PC-9 (cell line): ENCODE data around the gene GADD45A. TPM values are rescaled to one million over a fixed set of nuclear protein-coding genes. Genes with fewer than 3 reads are reported as not detected.

Experiments used
- BruUV-seq: library from RNA; stranded (reverse); fragments of 400-500 nt; replicated peaks from 2 replicates; lab custom pipeline; 2021; lab: Mats Ljungman, UMichigan
- CTCF ChIA-PET: fragments of 300-600 bp; sonication (Branson Sonifier 250); formaldehyde crosslinking; loops from one replicate; lab custom pipeline; 2022; ENCODE audit warnings: antibody characterized with exemption; lab: Charles Lee
- POLR2A ChIA-PET: fragments of 300-600 bp; sonication (Branson Sonifier 250); formaldehyde crosslinking; loops from one replicate; lab custom pipeline; 2022; ENCODE audit warnings: antibody characterized with exemption; ENCODE audit not compliant: unreplicated experiment; lab: Charles Lee
- DNase-seq, 2 experiments: peaks; one replicate each; pipeline versions ENCODE4 v3.0.0 to v3.0.0-alpha.2; 2015 to 2022; ENCODE audit warnings: mixed read lengths in 1 of 2
- H2AFZ ChIP-seq: fragments of 200-600 bp; sonication (generic); 2 replicates; pipeline ENCODE4 v1.8.1; 2017; ENCODE audit warnings: antibody characterized with exemption
- H3F3A ChIP-seq: fragments of 200-600 bp; sonication (generic); 2 replicates; pipeline ENCODE4 v1.8.1; 2017; ENCODE audit warnings: antibody characterized with exemption, mild to moderate bottlenecking, low read depth; ENCODE audit not compliant: insufficient read depth
- H3K27ac ChIP-seq: fragments of 200-600 bp; sonication (generic); 2 replicates; pipeline ENCODE4 v1.6.1; 2016; ENCODE audit warnings: mixed run types
- H3K27me3 ChIP-seq: fragments of 200-600 bp; sonication (generic); 2 replicates; pipeline ENCODE4 v1.6.1; 2016; ENCODE audit warnings: low read depth, mixed run types; ENCODE audit not compliant: insufficient read depth
- H3K36me3 ChIP-seq: fragments of 200-600 bp; sonication (generic); 2 replicates; pipeline ENCODE4 v1.6.1; 2016; ENCODE audit warnings: low read depth, mixed run types
- H3K4me1 ChIP-seq: fragments of 200-600 bp; sonication (generic); replicated peaks from 2 replicates; pipeline ENCODE4 v1.6.1; 2016; ENCODE audit warnings: mixed run types; ENCODE audit not compliant: insufficient read depth
- H3K4me2 ChIP-seq: fragments of 200-600 bp; sonication (generic); 2 replicates; pipeline ENCODE4 v1.6.1; 2017; ENCODE audit warnings: mixed run types
- H3K4me3 ChIP-seq: fragments of 200-600 bp; sonication (generic); 2 replicates; pipeline ENCODE4 v1.6.1; 2016; ENCODE audit warnings: mixed run types
- H3K79me2 ChIP-seq: fragments of 200-600 bp; sonication (generic); 2 replicates; pipeline ENCODE4 v1.6.1; 2017; ENCODE audit warnings: low read depth, mixed run types
- H3K9me2 ChIP-seq: fragments of 200-600 bp; sonication (generic); 2 replicates; pipeline ENCODE4 v1.8.1; 2017; ENCODE audit warnings: mild to moderate bottlenecking; ENCODE audit not compliant: insufficient read depth
- H3K9me3 ChIP-seq: fragments of 200-600 bp; sonication (generic); 2 replicates; pipeline ENCODE4 v1.8.1; 2016; ENCODE audit warnings: low read depth; ENCODE audit not compliant: insufficient read depth
- H4K20me1 ChIP-seq: fragments of 200-600 bp; sonication (generic); 2 replicates; pipeline ENCODE4 v1.8.1; 2017; ENCODE audit not compliant: insufficient read depth
- CTCF ChIP-seq: fragments of 200-600 bp; sonication (generic); conservative IDR thresholded peaks from 2 replicates; pipeline ENCODE4 v1.6.1; 2017; ENCODE audit warnings: mixed run types, antibody characterized with exemption, mild to moderate bottlenecking, moderate library complexity
- EZH2 ChIP-seq: fragments of 200-600 bp; sonication (generic); IDR thresholded peaks from 2 replicates; pipeline ENCODE4 v1.8.0; 2017; ENCODE audit warnings: antibody characterized with exemption, low read depth
- intact Hi-C: fragments of 100-400 bp; cut with micrococcal nuclease; formaldehyde crosslinking; loops from one replicate; pipeline ENCODE4 v1.10.0; 2022; ENCODE audit not compliant: unreplicated experiment
- total RNA-seq: library from RNA; stranded (reverse); gene quantifications from 2 replicates; pipeline ENCODE4 v1.2.3, GENCODE V29; 2021

GADD45A gene
- total RNA-seq, 1 experiment from 2014 or later = 63.6 TPM

DNA sequence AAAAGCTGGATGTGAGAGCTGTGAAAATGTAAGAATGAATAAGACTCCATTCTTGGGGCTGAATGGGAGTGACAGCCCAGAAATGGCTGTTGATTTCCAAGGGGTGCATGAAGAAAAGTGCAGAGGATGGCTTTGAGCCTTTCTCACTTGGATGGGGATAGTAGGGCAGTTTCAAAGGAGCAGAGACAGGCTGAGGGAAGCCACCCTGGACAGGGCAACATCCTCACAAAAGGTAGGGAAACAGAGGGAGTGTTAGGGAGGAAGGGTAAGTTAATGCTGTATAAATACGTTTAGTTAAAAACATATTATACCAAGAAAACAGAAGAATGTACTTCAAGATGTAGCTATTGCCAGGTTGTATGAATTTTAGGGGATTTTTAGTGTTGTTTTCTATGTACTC, 38.1 kb downstream of the GADD45A start:
- Histone ChIP-seq H3K9me2 (no peaks in the 10 kb centered on the region), H3K4me3 (no peak overlapping the region), H3K27ac (peak overlapping the region; percentile 24; the same call in 1 of the 2 replicates), H4K20me1 (no peaks in the 10 kb centered on the region), H3K36me3 (peaks cover 4% of the 10 kb centered on the region; the same call in 1 of the 2 replicates), H3K4me1 (peaks cover 32% of the 10 kb centered on the region), H3K27me3 (no peaks in the 10 kb centered on the region), H3K9me3 (peaks cover 6% of the 10 kb centered on the region; the same call in 1 of the 2 replicates), H3K4me2 (no peak overlapping the region), H3F3A (peaks cover 3% of the 10 kb centered on the region; the same call in 1 of the 2 replicates), H3K79me2 (no peaks in the 10 kb centered on the region), H2AFZ (no peak overlapping the region)
- BruUV-seq = no TSS peak
- intact Hi-C loops = no loop called here
- POLR2A ChIA-PET = interaction anchor here (0.6 to 1.0 kb wide), 3 partner anchors 29 to 1162 kb away, joined by 3 to 11 read pairs (median 3); no protein-coding TSS in a partner anchor
- CTCF ChIA-PET = no interaction called here
- no peak for DNase-seq
- no peak for TF ChIP-seq CTCF
- no peak for TF ChIP-seq EZH2

DNA sequence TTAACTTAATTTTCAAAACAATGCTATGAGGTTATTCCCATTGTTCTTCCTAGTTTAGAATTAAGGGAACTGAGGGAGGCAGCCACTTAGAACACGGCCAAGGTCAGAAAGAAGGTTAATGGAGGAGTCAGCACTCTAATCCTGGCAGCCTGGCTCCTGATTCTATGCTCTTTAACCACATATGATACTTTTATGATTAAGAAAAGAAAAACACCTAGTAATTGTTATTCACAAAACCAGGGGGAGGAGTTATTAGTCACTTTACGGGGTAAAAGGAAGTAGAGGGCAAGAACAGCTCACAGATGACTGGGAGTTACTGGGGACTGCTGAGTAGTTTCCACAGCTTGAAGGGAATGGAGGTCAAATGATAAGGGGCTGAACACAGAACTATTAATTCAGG, 38.6 kb downstream of the GADD45A start:
- Histone ChIP-seq H3K9me3 (peaks cover 6% of the 10 kb centered on the region; the same call in 1 of the 2 replicates), H2AFZ (no peak overlapping the region), H3K9me2 (no peaks in the 10 kb centered on the region), H3K4me3 (no peak overlapping the region), H3K27me3 (no peaks in the 10 kb centered on the region), H4K20me1 (no peaks in the 10 kb centered on the region), H3K79me2 (no peaks in the 10 kb centered on the region), H3K4me1 (peaks cover 27% of the 10 kb centered on the region), H3K27ac (peak overlapping the region; percentile 24; the same call in 1 of the 2 replicates), H3K36me3 (peaks cover 4% of the 10 kb centered on the region; the same call in 1 of the 2 replicates), H3K4me2 (no peak overlapping the region), H3F3A (peaks cover 3% of the 10 kb centered on the region; the same call in 1 of the 2 replicates)
- peak in 1 of 2 experiments; percentile 52 for DNase-seq
- TF ChIP-seq EZH2 (no peak), CTCF (no peak)
- ChIA-PET POLR2A (interaction anchor here (0.6 to 1.0 kb wide), 3 partner anchors 29 to 1161 kb away, joined by 3 to 11 read pairs (median 3); no protein-coding TSS in a partner anchor), CTCF (no interaction called here)
- intact Hi-C loops = no loop called here
- no TSS peak for BruUV-seq

GRCh38 chr1:67724928-67725560, 40.0 kb downstream of the GADD45A start:
- BruUV-seq = no TSS peak
- H4K20me1 ChIP-seq = no peaks in the 10 kb centered on the region
- TF ChIP-seq EZH2 (no peak), CTCF (no peak)
- H3K9me2 ChIP-seq = no peaks in the 10 kb centered on the region
- peaks cover 24% of the 10 kb centered on the region for H3K4me1 ChIP-seq
- H2AFZ ChIP-seq = no peak overlapping the region
- intact Hi-C loops = no loop called here
- ChIA-PET POLR2A (interaction anchor here (0.7 kb wide), 1 partner anchor 12 kb away, joined by 5 read pairs; no protein-coding TSS in a partner anchor), CTCF (no interaction called here)
- peaks cover 4% of the 10 kb centered on the region; the same call in 1 of the 2 replicates for H3K36me3 ChIP-seq
- peaks cover 6% of the 10 kb centered on the region; the same call in 1 of the 2 replicates for H3K9me3 ChIP-seq
- H3K27me3 ChIP-seq = no peaks in the 10 kb centered on the region
- H3K4me2 ChIP-seq = no peak overlapping the region
- DNase-seq = peak in 1 of 2 experiments; percentile 55
- no peak overlapping the region for H3K4me3 ChIP-seq
- no peaks in the 10 kb centered on the region for H3K79me2 ChIP-seq
- H3F3A ChIP-seq = peaks cover 3% of the 10 kb centered on the region; the same call in 1 of the 2 replicates
- no peak overlapping the region for H3K27ac ChIP-seq
